Measurements from ENCODE around the gene UPK3B.
"Not testable (repeated sequence)": the region's sequence is repeated elsewhere in the genome, so short reads cannot be mapped to it uniquely, and the experiment has no call there.

- TF ChIP-seq POLR2A, CTCF (IDR thresholded peaks at IDR 0.05): not testable (repeated sequence)
Observed at GRCh38 chr7:76482660-76483059, 27.7 kb upstream of the UPK3B start.
